ENCODE results near the gene ADCY6. TPM values are rescaled to one million over a fixed set of nuclear protein-coding genes. Genes with fewer than 3 reads are reported as not detected.

ADCY6 gene
- total RNA-seq, 1 donor from 2014 or later, result 28.9 TPM

GRCh38 chr12:48831257-48831656 is 42.4 kb upstream of the ADCY6 start:
- Histone ChIP-seq H3K4me2 (ENCODE audit: low read length) (no peak overlapping the region), H3K4me3 (ENCODE audit: insufficient read depth, low read depth, low read length) (no peak overlapping the region), H3K27me3 (ENCODE audit: insufficient read depth, low read length) (no peaks in the 10 kb centered on the region), H3K36me3 (ENCODE audit: insufficient read depth, low read length) (peaks cover 54% of the 10 kb centered on the region), H3K9ac (ENCODE audit: low read length) (no peak overlapping the region), H2AFZ (ENCODE audit: low read depth, low read length) (no peak overlapping the region), H3K4me1 (ENCODE audit: insufficient read depth, low read length) (no peaks in the 10 kb centered on the region), H3K9me3 (ENCODE audit: insufficient read depth, low read depth, low read length) (no peaks in the 10 kb centered on the region), H3K27ac (ENCODE audit: low read depth, low read length) (no peak overlapping the region), H4K20me1 (ENCODE audit: insufficient read depth, low read length) (peaks cover 50% of the 10 kb centered on the region), H3K79me2 (ENCODE audit: insufficient read depth, low read length) (no peaks in the 10 kb centered on the region)
- DNase-seq (ENCODE audit: low read depth) (no peak), FAIRE-seq (no peak)
- Mint-ChIP-seq H3K9me3 (ENCODE audit: unreplicated experiment) (no peaks in the 10 kb centered on the region), H3K4me1 (ENCODE audit: low read depth, unreplicated experiment) (no peaks in the 10 kb centered on the region), H3K27me3 (ENCODE audit: low read depth, unreplicated experiment) (no peaks in the 10 kb centered on the region), H3K4me3 (ENCODE audit: unreplicated experiment) (no peak overlapping the region), H3K27ac (ENCODE audit: unreplicated experiment) (no peak overlapping the region), H3K36me3 (ENCODE audit: low read depth, unreplicated experiment) (peaks cover 34% of the 10 kb centered on the region)
- TF ChIP-seq CTCF (IDR thresholded peaks at IDR 0.05; ENCODE audit: insufficient read depth, low read depth, low read length), result no peak
- TF ChIP-seq EZH2 (IDR thresholded peaks at IDR 0.05; ENCODE audit: insufficient read depth, low read length), result no peak

GRCh38 chr12:48828841-48829575 is 40.1 kb upstream of the ADCY6 start:
- H3K36me3 Mint-ChIP-seq (ENCODE audit: low read depth, unreplicated experiment), result peaks cover 45% of the 10 kb centered on the region
- H3K36me3 ChIP-seq (ENCODE audit: insufficient read depth, low read length), result peaks cover 46% of the 10 kb centered on the region

More at GRCh38 chr12:48828841-48829575, 40.1 kb upstream of the ADCY6 start:
- Mint-ChIP-seq H3K27me3 (ENCODE audit: low read depth, unreplicated experiment) (no peaks in the 10 kb centered on the region), H3K4me1 (ENCODE audit: low read depth, unreplicated experiment) (no peaks in the 10 kb centered on the region), H3K4me3 (ENCODE audit: unreplicated experiment) (no peak overlapping the region), H3K27ac (ENCODE audit: unreplicated experiment) (no peak overlapping the region), H3K9me3 (ENCODE audit: unreplicated experiment) (no peaks in the 10 kb centered on the region)
- peaks cover 46% of the 10 kb centered on the region for H4K20me1 ChIP-seq (ENCODE audit: insufficient read depth, low read length)
- DNase-seq (ENCODE audit: low read depth) (no peak), FAIRE-seq (no peak)
- TF ChIP-seq CTCF (IDR thresholded peaks at IDR 0.05; ENCODE audit: insufficient read depth, low read depth, low read length), result no peak
- no peak for TF ChIP-seq EZH2 (IDR thresholded peaks at IDR 0.05; ENCODE audit: insufficient read depth, low read length)
- no peak overlapping the region for H3K9ac ChIP-seq (ENCODE audit: low read length)
- H2AFZ ChIP-seq (ENCODE audit: low read depth, low read length), result no peak overlapping the region
- no peak overlapping the region for H3K4me2 ChIP-seq (ENCODE audit: low read length)
- H3K27ac ChIP-seq (ENCODE audit: low read depth, low read length), result no peak overlapping the region
- no peaks in the 10 kb centered on the region for H3K79me2 ChIP-seq (ENCODE audit: insufficient read depth, low read length)
- no peaks in the 10 kb centered on the region for H3K27me3 ChIP-seq (ENCODE audit: insufficient read depth, low read length)
- no peaks in the 10 kb centered on the region for H3K4me1 ChIP-seq (ENCODE audit: insufficient read depth, low read length)
- H3K4me3 ChIP-seq (ENCODE audit: insufficient read depth, low read depth, low read length), result no peak overlapping the region
- H3K9me3 ChIP-seq (ENCODE audit: insufficient read depth, low read depth, low read length), result no peaks in the 10 kb centered on the region
